ENCODE results near the gene NEU3.
A peak's percentile ranks its signal among the peaks of the same experiment; 100 is the strongest.
"Not testable (repeated sequence)": the region's sequence is repeated elsewhere in the genome, so short reads cannot be mapped to it uniquely, and the experiment has no call there.

Gene NEU3, protein sequence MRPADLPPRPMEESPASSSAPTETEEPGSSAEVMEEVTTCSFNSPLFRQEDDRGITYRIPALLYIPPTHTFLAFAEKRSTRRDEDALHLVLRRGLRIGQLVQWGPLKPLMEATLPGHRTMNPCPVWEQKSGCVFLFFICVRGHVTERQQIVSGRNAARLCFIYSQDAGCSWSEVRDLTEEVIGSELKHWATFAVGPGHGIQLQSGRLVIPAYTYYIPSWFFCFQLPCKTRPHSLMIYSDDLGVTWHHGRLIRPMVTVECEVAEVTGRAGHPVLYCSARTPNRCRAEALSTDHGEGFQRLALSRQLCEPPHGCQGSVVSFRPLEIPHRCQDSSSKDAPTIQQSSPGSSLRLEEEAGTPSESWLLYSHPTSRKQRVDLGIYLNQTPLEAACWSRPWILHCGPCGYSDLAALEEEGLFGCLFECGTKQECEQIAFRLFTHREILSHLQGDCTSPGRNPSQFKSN

DNA sequence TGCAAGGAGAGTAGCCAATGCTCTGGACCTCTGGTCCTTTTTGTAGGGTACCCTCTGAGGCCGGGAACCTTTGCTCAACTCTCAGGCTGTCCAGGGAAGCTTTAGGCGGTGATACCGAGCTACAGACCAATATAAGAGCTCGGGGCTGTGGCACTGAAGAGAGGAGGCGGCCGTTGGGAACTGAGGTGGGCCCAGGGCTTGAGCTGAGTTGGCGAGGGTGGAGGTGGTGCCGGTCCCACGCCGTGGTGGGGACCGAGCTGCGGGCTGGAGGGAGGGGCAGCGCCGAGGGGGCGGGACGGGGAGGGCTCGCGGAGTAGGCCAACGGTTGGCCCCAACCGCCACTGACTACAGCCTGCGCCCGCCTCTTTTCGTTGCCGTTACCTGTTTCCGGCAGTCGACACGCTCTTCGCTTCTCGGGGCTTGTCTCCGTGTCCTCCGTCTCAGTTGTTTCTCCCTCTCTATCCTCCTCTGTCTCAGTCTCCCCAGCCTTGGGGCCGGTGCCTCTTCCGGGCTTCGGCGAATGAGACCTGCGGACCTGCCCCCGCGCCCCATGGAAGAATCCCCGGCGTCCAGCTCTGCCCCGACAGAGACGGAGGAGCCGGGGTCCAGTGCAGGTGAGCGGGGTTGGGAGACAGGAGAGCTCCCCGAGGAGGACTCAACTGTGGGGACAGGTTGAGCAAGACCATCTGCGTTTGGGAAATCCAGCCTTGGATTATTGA lies at the start of gene NEU3:
TSS of gene NEU3 (plus strand) at position 393 of the 719 bp plus-strand sequence. CDS start at position 521, 128 bp downstream.
- DNase-seq: peak; percentile 78 to 79

DNA sequence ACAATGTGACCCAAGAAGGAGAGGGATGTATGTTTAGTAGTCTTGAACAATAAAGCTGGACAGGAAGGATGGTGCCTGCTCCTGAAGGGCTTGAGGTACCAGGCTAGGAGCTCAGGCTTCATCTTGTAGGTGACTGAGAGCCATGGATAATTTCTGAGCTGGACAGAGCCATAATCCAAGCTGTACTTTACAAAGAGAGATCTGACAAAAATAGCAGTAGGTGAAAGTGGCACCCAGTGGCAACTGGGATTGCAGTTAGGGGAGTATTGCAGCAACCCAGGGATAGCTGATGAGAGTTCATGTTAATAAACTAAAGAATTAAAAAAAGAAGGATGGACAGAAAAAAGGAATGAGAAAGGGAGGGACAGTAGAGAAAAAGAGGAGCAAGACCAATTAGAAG lies 47.2 kb upstream of the NEU3 start:
- no peak for DNase-seq

DNA sequence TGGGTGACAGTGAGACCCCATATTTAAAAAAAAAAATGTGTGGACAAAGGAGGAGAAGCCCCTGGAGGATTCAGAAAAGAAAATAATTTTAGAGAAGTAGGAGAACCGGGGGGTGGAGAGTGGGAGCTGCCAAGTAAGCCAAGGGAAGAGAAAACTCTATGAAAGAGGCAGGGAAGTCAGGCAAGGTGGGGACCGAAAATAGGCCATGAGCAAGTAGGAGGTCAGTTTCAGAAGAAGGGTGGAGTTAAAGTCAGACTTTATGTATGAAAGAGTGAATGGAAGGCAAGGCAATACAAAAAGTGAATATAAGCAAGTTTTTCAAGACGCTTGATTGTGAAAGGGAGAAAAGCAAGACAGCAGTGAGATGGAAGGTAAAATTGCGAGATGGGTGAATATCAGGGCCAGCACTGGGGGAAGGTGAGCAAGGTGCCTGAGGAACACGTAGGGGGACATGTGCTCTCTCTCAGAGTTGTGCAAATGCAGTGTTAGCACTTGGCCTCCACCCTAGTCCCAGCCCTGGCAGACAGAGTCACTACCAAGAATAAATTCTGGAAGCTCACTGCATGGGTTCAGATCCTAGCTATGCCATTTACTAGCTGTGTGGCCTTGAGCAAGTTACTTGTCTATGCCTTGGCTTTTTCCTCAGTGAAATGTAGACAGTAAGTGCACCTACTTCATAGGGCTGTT lies 46.5 kb upstream of the NEU3 start:
- no peak for DNase-seq

- no peak for DNase-seq
These were observed 40.2 kb upstream of the NEU3 start for GRCh38 chr11:74948546-74948897.

DNA sequence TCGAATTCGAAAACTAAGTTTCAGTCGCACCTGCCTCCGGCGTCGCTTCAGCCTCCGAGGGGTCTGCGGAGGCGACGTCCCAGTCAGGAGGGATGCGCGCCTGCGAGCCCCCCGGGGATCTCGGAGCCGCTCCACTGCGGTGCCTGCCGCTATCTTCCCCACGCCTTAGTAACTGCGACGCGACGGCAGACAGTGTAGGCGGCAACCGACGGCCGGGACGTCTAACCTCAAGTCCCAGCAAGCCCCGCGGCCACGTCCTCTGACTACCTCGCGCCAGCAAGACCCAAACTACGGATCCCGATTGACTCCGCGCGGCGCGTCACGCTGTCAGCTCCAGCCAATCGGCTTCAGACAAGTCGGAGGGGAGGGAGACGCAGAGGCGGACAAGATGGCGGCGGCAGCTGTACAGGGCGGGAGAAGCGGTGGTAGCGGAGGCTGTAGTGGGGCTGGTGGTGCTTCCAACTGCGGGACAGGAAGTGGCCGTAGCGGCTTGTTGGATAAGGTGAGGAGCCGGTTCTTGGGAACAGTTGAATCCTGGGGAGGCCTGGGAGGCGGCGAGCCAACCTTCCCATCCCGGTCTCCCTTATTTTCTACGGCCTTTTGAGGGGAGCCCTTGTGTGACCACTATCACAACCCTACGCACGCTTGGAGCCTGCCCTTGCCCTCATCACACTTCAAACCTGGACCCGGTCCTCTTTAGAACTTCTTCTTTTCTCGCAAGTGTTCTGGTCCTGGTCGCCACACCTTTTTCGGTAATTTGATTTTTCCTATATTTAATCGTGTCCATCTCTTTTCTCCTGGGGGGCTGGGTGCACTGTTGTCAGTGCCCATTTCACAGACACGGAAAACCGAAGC lies 39.6 kb upstream of the NEU3 start, which contains the start of the genes SPCS2 and XRRA1:
TSS of gene SPCS2 (plus strand) at position 369 of the 855 bp plus-strand sequence. CDS start at position 389, 20 bp downstream.
TSS of gene XRRA1 (minus strand) at position 194 of the 855 bp plus-strand sequence. CDS start 8,213 bp downstream, outside the sequence.
- peak; percentile 93 to 95 for DNase-seq

GRCh38 chr11:74949753-74950137 lies 39.0 kb upstream of the NEU3 start:
- no peak for DNase-seq

DNA sequence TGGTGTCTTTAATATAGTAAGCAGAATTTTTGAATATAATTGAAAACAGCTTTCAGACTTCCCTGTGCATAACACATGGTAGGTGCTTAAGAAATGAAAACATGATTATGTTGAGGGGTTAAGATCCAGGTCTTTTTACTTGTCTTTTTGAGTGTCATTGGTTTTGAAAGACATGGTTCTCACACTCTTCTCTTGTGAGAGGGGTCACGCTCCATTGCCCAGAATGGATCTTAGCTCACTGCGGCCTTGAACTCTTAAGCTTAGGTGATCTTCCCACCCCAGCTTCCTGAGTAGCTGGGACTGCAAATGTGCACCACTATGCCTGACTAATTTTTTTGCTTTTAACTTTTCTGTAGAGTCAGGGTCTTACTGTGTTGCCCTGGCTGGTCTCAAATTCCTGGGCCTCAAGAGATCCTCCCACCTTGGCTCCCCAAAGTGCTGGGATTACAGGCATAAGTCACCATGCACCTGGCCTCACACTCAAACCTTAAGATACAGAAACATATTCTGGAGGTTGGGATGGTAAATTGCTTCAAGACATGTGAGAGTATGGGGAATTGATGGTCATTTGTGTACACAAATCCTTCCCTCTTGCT lies 38.3 kb upstream of the NEU3 start:
- no peak for DNase-seq

DNA sequence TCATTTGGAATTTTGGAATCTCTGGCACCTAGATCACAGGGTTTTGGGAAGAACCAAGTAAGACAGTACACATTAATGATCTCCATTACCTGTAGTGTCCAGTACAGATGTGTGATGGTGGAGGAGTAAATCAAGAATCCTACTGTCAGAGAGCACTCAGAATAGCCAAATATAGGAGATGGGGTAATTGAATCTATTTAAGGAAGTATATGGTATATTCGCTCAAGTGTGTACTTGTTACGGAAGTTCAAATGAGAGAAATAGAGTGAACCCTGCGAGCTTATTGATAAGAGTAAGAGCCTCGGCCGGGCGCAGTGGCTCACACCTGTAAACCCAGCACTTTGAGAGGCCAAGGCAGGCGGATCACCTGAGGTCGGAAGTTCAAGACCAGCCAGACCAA lies 37.5 kb upstream of the NEU3 start:
- DNase-seq: no peak

DNA sequence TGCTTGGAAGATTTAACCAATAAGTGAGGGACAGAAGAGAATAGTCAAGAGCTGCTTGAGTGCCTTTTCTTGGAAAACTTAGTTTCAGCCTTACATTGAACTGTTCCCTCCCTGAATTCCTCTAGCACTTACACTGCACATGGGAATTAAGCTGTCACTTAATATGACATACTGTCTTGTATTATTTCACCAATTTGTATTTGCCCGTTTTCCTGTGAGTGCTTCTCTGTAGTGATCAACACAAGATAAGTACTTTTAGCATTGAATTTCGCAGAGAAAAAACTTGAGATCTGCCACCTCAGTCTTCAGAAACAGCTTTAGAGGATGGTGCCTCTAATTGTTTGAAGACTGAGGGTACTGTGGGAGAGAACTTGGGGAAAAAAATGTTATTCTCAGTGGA lies 36.0 kb upstream of the NEU3 start:
- DNase-seq: no peak

DNA sequence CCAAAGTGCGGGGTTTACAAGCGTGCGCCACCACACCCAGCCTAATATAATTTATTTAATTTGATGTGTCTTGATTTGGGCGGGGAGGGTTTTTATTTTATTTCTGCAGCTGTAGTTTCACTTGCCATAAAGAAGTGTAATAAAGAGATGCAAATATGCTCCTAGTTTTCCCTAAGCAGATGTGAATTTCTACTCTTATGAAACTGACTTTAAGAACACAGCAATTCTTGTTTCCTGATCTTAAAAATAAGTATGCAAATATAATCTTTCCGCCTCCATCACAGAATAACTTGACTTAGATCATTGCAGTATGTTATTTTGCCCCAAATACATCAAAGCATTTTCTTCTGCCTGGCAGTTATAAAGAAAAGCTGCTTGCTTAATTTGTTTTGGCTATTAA lies 35.3 kb upstream of the NEU3 start:
- no peak for DNase-seq

- DNase-seq: no peak
These were observed 34.5 kb upstream of the NEU3 start for GRCh38 chr11:74954199-74954598.

DNA sequence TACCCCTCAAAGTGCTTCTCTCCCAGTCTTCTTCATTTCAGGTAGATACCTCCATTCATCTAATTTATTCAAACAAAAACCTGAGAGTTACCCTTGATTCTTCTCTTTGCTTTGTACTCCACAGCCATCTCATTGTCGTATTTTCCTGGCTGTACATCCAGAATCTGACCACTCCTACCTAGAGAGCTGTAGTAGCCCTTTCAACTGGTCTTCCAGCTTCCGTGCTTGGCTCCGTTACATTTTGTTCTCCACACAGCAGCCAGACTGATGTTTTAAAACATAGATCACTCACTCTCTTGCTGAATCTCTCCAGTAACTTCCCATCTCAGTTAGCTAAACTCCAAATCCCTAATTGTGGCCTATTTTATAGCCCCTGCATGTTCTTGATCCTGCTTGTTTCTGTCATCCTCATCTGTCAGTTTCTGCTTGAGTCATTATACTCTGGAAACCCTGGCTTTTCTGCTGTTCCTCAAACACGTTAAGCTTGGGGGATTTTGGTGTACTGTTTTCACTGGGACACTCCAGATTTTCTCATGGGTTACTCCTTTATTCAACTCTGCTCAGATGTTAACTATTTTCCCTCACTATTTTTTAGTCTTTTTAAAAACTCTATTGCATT lies 32.2 kb upstream of the NEU3 start:
- DNase-seq: no peak

DNA sequence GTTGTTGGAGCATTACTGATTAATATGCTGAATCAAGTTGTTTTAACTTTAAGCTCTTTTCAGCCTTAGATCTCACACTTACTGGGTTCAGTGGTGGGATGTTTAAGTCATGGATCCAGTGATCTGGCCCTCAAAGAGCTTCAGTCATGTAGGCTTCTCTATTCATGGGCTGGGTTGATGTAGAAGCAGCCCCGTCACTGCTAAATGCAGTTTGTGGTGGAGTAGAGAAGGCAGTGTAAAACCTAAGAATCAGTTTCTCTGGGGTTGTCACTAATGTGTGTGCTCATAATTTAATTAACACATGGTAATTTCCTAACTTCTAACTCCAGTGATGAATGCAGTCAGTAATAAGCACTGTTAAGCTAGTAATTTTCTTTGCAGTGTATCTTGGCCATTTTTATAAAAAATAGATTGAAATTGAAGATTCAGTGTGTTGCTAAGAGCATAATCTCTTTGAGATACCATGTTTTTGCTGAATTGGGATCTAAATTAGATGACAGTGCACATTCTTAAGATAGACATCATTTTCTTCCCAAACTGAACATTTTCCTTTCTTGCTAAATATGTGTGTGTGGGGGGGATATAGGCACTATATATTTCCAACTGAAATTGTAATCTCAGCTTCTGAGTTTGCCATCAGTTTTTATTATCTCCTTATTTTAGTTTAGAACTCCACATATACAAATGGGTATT lies 30.6 kb upstream of the NEU3 start:
- no peak for DNase-seq

GRCh38 chr11:74960128-74960527 lies 28.6 kb upstream of the NEU3 start:
- DNase-seq: not testable (repeated sequence)

GRCh38 chr11:74966651-74967050 lies 22.1 kb upstream of the NEU3 start:
- no peak for DNase-seq

DNA sequence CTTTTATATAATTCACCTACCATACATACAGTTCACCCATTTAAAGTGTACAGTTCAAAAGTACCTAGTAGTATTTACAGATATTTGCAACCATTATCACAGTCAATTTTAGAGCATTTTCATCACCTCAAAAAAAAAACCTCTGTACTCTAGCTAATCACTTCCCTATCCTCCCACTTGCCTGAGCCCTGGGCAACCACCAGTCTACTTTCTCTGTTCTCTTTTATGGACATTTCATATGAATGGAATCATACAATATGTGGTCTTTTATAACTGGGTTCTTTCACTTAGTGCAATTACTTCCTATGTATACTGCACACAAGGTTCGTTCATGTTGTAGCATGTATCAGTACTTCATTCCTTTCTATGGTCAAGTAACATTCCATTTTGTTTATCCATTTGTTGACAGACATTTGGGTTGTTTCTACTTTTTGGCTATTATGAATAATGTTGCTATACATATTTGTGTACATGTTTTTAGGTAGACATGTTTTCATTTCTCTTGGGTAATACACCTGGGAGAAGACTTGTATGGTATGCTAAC lies 17.8 kb upstream of the NEU3 start:
- DNase-seq: no peak

DNA sequence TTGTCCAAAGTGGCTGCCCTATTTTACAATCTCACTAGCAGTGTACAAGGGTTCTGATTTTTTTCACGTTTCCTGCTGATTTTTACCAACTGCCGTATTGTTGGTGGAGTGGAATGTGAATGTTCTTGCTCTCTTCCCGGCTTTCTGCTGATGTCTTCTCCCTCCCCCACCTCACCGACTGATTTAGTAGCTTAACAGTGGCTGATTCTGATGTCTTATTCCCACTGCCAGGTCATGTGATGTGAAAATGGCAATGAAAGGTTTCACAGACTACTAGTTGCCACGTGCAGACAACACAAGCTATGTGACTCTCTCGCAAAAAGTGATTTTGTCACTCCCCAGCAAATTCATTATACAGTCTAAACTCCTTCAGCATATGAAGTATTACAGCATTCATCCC lies 17.3 kb upstream of the NEU3 start:
- no peak for DNase-seq

- no peak for DNase-seq
These were observed 10.7 kb upstream of the NEU3 start for GRCh38 chr11:74978041-74978440.

GRCh38 chr11:74980634-74981033 lies 8.1 kb upstream of the NEU3 start:
- no peak for DNase-seq

DNA sequence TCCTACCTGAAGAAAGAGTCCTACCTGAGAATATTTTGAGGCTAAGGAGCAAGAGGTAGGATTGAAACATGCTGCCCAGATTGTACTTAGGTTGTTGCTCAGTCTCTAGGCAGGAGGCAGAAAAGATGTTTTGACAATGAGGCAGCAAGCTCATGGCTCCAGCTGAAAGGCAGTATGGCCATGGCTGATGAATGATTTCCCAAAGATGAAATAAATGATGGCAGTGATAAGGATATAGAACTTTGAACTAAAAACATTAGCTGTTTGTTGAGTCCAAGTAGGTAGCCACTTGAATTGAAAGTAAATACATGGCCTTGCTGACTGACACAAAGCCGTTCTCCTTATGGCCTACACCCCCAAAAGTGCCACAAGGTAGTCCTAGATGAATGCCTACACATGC lies 6.8 kb upstream of the NEU3 start:
- DNase-seq: no peak

- no peak for DNase-seq
These were observed 4.7 kb upstream of the NEU3 start for GRCh38 chr11:74984070-74984469.

Measured in stimulated activated CD4-positive, alpha-beta T cell treated with anti-CD3 and anti-CD28 coated beads, Interleukin-2, amount 100 ng/mL, for 48 hours (primary cell).